Neural progenitor cell (in vitro differentiated cells): ENCODE data around the gene NNMT.

Experiments used
- CTCF ChIP-seq: fragments of 200-600 bp; sonication (generic); IDR thresholded peaks from 2 replicates; pipeline ENCODE4 v1.5.1; 2017; ENCODE audit warnings: antibody characterized with exemption, mild to moderate bottlenecking
- EZH2 ChIP-seq: fragments of 200-600 bp; sonication (generic); IDR thresholded peaks from 2 replicates; pipeline ENCODE4 v1.6.1; 2017; ENCODE audit warnings: antibody characterized with exemption, mild to moderate bottlenecking, moderate library complexity
- EZH2phosphoT487 ChIP-seq: fragments of 200-600 bp; sonication (generic); IDR thresholded peaks from 2 replicates; pipeline ENCODE4 v1.6.1; 2017; ENCODE audit warnings: antibody characterized with exemption

GRCh38 chr11:114275280-114275679, 20.9 kb upstream of the NNMT start:
- TF ChIP-seq EZH2phosphoT487 (no peak), CTCF (no peak), EZH2 (no peak)
